ENCODE data around the gene SMIM10L2A. TPM values are rescaled to one million over a fixed set of nuclear protein-coding genes. Genes with fewer than 3 reads are reported as not detected.

The SMIM10L2A gene
- total and polyA plus RNA-seq, 2 experiments from 2014 or later, result 1.4 to 5.6 TPM

DNA sequence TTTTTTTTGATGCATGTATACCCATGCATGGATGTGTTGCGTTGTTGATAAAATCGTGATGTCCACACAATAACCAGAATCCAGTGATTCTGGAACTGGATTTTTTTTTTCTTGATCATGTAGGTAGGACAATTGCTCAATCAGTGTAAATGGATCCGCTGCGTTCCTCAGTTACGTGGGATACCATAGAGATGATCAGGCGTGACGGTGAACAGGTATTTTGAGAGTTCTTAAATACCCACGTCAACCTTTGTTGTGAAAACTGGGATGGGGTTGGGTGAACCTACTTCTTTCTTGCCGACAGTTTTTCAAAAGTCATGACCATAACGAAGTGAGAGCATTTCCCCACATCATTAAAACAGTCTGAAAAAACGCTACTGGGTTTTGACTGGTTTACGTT lies 913 bp upstream of the SMIM10L2A start:
- peak overlapping the region; percentile 76 for H2AFZ ChIP-seq
- Mint-ChIP-seq H3K4me1 (peaks cover 18% of the 10 kb centered on the region), H3K9me3 (no peaks in the 10 kb centered on the region; the same call in 2 of the 3 replicates), H3K27me3 (ENCODE audit: insufficient read depth, low read depth, poor library complexity) (peaks cover 4% of the 10 kb centered on the region), H3K27ac (no peak overlapping the region), H3K36me3 (ENCODE audit: low read depth) (no peaks in the 10 kb centered on the region), H3K4me3 (peak overlapping the region; percentile 58)
- H3K4me1 ChIP-seq (ENCODE audit: insufficient read depth), result no peaks in the 10 kb centered on the region
- H4K20me1 ChIP-seq (replicated peaks; ENCODE audit: insufficient read depth), result no peaks in the 10 kb centered on the region
- H3K4me2 ChIP-seq, result peak overlapping the region; percentile 64; the same call in 1 of the 2 replicates
- TF ChIP-seq, protein P1, sequence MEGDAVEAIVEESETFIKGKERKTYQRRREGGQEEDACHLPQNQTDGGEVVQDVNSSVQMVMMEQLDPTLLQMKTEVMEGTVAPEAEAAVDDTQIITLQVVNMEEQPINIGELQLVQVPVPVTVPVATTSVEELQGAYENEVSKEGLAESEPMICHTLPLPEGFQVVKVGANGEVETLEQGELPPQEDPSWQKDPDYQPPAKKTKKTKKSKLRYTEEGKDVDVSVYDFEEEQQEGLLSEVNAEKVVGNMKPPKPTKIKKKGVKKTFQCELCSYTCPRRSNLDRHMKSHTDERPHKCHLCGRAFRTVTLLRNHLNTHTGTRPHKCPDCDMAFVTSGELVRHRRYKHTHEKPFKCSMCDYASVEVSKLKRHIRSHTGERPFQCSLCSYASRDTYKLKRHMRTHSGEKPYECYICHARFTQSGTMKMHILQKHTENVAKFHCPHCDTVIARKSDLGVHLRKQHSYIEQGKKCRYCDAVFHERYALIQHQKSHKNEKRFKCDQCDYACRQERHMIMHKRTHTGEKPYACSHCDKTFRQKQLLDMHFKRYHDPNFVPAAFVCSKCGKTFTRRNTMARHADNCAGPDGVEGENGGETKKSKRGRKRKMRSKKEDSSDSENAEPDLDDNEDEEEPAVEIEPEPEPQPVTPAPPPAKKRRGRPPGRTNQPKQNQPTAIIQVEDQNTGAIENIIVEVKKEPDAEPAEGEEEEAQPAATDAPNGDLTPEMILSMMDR (conservative IDR thresholded peaks at IDR 0.05; ENCODE audit: low read depth in 2 of 2), result no peak
- TF ChIP-seq STAT1 (IDR thresholded peaks at IDR 0.05; ENCODE audit: unreplicated experiment), result no peak
- no peak for TF ChIP-seq JUNB (IDR thresholded peaks at IDR 0.05; ENCODE audit: unreplicated experiment)
- no peak overlapping the region; the same call in 1 of the 2 replicates for H3K4me3 ChIP-seq
- H3K9me2 ChIP-seq (ENCODE audit: insufficient read depth), result no peaks in the 10 kb centered on the region
- H3K27me3 ChIP-seq (ENCODE audit: insufficient read depth), result no peaks in the 10 kb centered on the region
- no peak overlapping the region for H3K27ac ChIP-seq (ENCODE audit: low read depth)
- H3F3A ChIP-seq (replicated peaks; ENCODE audit: low read depth), result no peaks in the 10 kb centered on the region
- DNase-seq (ENCODE audit: low spot score), result no peak
- H3K36me3 ChIP-seq (ENCODE audit: insufficient read depth), result no peaks in the 10 kb centered on the region
- ATAC-seq, result no peak
- H3K79me2 ChIP-seq (replicated peaks; ENCODE audit: insufficient read depth), result no peaks in the 10 kb centered on the region

- Histone ChIP-seq H3K27me3 (ENCODE audit: insufficient read depth) (no peaks in the 10 kb centered on the region), H3K36me3 (ENCODE audit: insufficient read depth) (no peaks in the 10 kb centered on the region), H3K9me2 (ENCODE audit: insufficient read depth) (no peaks in the 10 kb centered on the region), H3K4me2 (peak overlapping the region; percentile 64; the same call in 1 of the 2 replicates), H2AFZ (peak overlapping the region; percentile 76), H3K79me2 (replicated peaks; ENCODE audit: insufficient read depth) (no peaks in the 10 kb centered on the region), H4K20me1 (replicated peaks; ENCODE audit: insufficient read depth) (no peaks in the 10 kb centered on the region), H3F3A (replicated peaks; ENCODE audit: low read depth) (no peaks in the 10 kb centered on the region), H3K4me3 (peak overlapping the region; percentile 52; the same call in 1 of the 2 replicates), H3K4me1 (ENCODE audit: insufficient read depth) (no peaks in the 10 kb centered on the region), H3K27ac (ENCODE audit: low read depth) (no peak overlapping the region)
- DNase-seq (ENCODE audit: low spot score), result peak; percentile 81
- Mint-ChIP-seq H3K27me3 (ENCODE audit: insufficient read depth, low read depth, poor library complexity) (peaks cover 5% of the 10 kb centered on the region), H3K4me3 (peak overlapping the region; percentile 58), H3K4me1 (peaks cover 20% of the 10 kb centered on the region), H3K9me3 (no peaks in the 10 kb centered on the region; the same call in 2 of the 3 replicates), H3K36me3 (ENCODE audit: low read depth) (no peaks in the 10 kb centered on the region), H3K27ac (no peak overlapping the region)
- ATAC-seq, result peak; percentile 76
- TF ChIP-seq CREB1 (CRISPR knock-in tag; IDR thresholded peaks at IDR 0.05; ENCODE audit: low read depth) (peak; percentile 9; the same call in 1 of the 2 replicates), EZH2 (IDR thresholded peaks at IDR 0.05; ENCODE audit: low read depth, unreplicated experiment) (no peak), NANOG (IDR thresholded peaks at IDR 0.05; ENCODE audit: borderline replicate concordance) (no peak), POLR2AphosphoS5 (IDR thresholded peaks at IDR 0.05; ENCODE audit: low read depth) (peak; percentile 50), ZNF114 (CRISPR knock-in tag; IDR thresholded peaks at IDR 0.05) (no peak), REST (IDR thresholded peaks at IDR 0.05; ENCODE audit: unreplicated experiment) (no peak), JUNB (IDR thresholded peaks at IDR 0.05; ENCODE audit: unreplicated experiment) (no peak)
- TF ChIP-seq, protein P2, sequence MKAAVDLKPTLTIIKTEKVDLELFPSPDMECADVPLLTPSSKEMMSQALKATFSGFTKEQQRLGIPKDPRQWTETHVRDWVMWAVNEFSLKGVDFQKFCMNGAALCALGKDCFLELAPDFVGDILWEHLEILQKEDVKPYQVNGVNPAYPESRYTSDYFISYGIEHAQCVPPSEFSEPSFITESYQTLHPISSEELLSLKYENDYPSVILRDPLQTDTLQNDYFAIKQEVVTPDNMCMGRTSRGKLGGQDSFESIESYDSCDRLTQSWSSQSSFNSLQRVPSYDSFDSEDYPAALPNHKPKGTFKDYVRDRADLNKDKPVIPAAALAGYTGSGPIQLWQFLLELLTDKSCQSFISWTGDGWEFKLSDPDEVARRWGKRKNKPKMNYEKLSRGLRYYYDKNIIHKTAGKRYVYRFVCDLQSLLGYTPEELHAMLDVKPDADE (IDR thresholded peaks at IDR 0.05), result no peak
These were observed 210 bp upstream of the SMIM10L2A start for GRCh38 chrX:135421537-135421931.

All from GM23338 (cell line).